Lung (tissue), 12 donors: ENCODE data around the gene PALD1. TPM values are rescaled to one million over a fixed set of nuclear protein-coding genes. Genes with fewer than 3 reads are reported as not detected.
A peak's percentile ranks its signal among the peaks of the same experiment; 100 is the strongest.

Source experiments
- ATAC-seq: fragments of 200-7000 bp; cut with Tn5 transposase; one replicate; pipeline ENCODE4 v1.9.1; 2020; ENCODE audit warnings: moderate number of reproducible peaks; ENCODE audit not compliant: insufficient read depth, low FRiP score
- DNase-seq, 3 donors: peaks; one replicate each; pipeline ENCODE4 v3.0.0-alpha.2; 2013 to 2017
- H3K27ac ChIP-seq, 2 donors: one replicate each; pipeline ENCODE4 v1.5.1; 2013; ENCODE audit warnings: mild to moderate bottlenecking in 2 of 2, moderate library complexity in 2 of 2, control low read depth in 1 of 2, inconsistent platforms in 1 of 2, low read depth in 1 of 2, low read length in 1 of 2
- H3K27me3 ChIP-seq, 3 donors: one replicate each; pipeline ENCODE4 v1.5.1; 2013; ENCODE audit warnings: low read length in 2 of 3; ENCODE audit not compliant: control insufficient read depth in 3 of 3, insufficient read depth in 3 of 3
- H3K36me3 ChIP-seq, 4 donors: one replicate each; pipeline ENCODE4 v1.5.1; 2013; ENCODE audit warnings: low read length in 4 of 4, mild to moderate bottlenecking in 1 of 4, moderate library complexity in 1 of 4; ENCODE audit not compliant: control insufficient read depth in 4 of 4, insufficient read depth in 4 of 4
- H3K4me1 ChIP-seq, 5 donors: one replicate each; pipeline ENCODE4 v1.5.1; 2013; ENCODE audit warnings: low read length in 5 of 5, mild to moderate bottlenecking in 2 of 5, moderate library complexity in 1 of 5; ENCODE audit not compliant: control insufficient read depth in 5 of 5, insufficient read depth in 5 of 5
- H3K4me3 ChIP-seq: one replicate; pipeline ENCODE4 v1.5.1; 2013; ENCODE audit warnings: mild to moderate bottlenecking, control low read depth, moderate library complexity
- H3K9ac ChIP-seq, 2 donors: one replicate each; pipeline ENCODE4 v1.5.1; 2013; ENCODE audit warnings: low read length in 2 of 2, control low read depth in 1 of 2; ENCODE audit not compliant: insufficient read depth in 1 of 2
- H3K9me3 ChIP-seq, 4 donors: one replicate each; pipeline ENCODE4 v1.5.1; 2013; ENCODE audit warnings: low read length in 3 of 4, mild to moderate bottlenecking in 1 of 4, moderate library complexity in 1 of 4; ENCODE audit not compliant: control insufficient read depth in 4 of 4, insufficient read depth in 3 of 4
- WGBS, 2 donors: extraction: QIAGEN DNeasy Blood & Tissue Kit; methylation state at CpG; one replicate each; pipeline ENCODE4 v1.1.7; 2013; 5-methylcytosine and 5-hydroxymethylcytosine counted together
- polyA plus RNA-seq, 2 donors: library from polyadenylated mRNA; stranded (reverse); fragments of 200-250 nt; gene quantifications; one replicate each; pipeline ENCODE4 v1.2.1, GENCODE V29; 2013
- total RNA-seq, 2 donors: library from RNA; depleted of rRNA in 1 of 2; stranded (reverse); fragments of >200 nt in 1 of 2; gene quantifications; one replicate each; pipeline ENCODE4 v1.2.1, GENCODE V29; 2014 to 2021
- TF ChIP-seq, protein P1 (sequence below): IDR thresholded peaks from 2 replicates; pipeline ENCODE4 v1.5.1; 2012; ENCODE audit warnings: mild to moderate bottlenecking; ENCODE audit errors: control extremely low read depth, extremely low read depth
- donor health status: control.
- donor health status: control.
- donor health status: Bipolar disorder and iron deficiency.
- donor health status: healthy.
- donor health status: DM: yes; HTN: yes; CAD: no.

Gene PALD1
- total and polyA plus RNA-seq, 4 donors = 10.5 to 19.7 (median 15.6) TPM

- no peak overlapping the region for H3K27ac ChIP-seq
- H3K4me3 ChIP-seq = no peak overlapping the region
- no peaks in the 10 kb centered on the region for H3K36me3 ChIP-seq
- H3K27me3 ChIP-seq = no peaks in the 10 kb centered on the region
- no peak overlapping the region for H3K9ac ChIP-seq
- no peak for ATAC-seq
- DNase-seq = no peak
- 30 to 62% methylated on average over 6 of the region's 6 CpGs for whole genome bisulfite sequencing, 2 donors
- no peaks in the 10 kb centered on the region for H3K9me3 ChIP-seq
- TF ChIP-seq, protein P1, sequence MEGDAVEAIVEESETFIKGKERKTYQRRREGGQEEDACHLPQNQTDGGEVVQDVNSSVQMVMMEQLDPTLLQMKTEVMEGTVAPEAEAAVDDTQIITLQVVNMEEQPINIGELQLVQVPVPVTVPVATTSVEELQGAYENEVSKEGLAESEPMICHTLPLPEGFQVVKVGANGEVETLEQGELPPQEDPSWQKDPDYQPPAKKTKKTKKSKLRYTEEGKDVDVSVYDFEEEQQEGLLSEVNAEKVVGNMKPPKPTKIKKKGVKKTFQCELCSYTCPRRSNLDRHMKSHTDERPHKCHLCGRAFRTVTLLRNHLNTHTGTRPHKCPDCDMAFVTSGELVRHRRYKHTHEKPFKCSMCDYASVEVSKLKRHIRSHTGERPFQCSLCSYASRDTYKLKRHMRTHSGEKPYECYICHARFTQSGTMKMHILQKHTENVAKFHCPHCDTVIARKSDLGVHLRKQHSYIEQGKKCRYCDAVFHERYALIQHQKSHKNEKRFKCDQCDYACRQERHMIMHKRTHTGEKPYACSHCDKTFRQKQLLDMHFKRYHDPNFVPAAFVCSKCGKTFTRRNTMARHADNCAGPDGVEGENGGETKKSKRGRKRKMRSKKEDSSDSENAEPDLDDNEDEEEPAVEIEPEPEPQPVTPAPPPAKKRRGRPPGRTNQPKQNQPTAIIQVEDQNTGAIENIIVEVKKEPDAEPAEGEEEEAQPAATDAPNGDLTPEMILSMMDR = no peak
- peaks cover 0 to 71% (median 36%) of the 10 kb centered on the region in 5 donors for H3K4me1 ChIP-seq
Measured at GRCh38 chr10:70588255-70588654, 109.7 kb downstream of the PALD1 start.

DNA sequence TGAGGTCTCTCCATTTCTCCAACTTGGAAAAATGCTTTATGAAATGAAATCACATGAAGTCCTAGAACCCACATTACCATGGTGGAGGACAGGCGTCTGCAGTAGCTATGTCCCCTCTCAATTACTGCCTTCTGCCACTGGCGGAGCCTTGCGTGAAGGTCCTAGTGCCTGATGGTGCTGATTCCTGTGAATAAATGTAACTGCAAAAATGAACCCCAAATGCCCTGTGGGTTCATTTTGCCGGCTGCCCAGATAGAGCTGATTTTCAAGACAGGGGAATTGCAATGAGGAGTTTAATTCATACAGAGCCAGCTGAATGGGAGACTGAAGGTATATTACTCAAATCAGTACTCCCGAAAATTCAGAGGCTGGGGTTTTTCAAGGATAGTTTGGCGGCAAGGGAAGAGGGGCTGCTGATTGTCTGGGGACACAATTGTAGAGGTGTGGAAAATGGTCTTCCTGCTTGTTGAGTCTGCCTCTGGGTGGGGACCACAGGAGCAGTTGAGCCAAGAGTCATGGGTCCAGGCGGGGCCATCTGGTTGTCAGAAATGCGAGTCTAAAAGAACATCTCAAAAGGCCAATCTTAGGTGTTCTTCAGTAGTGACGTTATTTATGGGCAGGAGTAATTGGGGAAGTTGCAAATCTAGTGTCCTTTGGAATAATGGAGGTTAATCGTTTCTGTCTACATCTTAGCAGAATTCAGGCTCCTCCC, 110.4 kb downstream of the PALD1 start:
- Histone ChIP-seq H3K9ac (peak overlapping the region in 1 of 2 donors; percentile 44), H3K4me1 (peaks cover 0 to 64% (median 29%) of the 10 kb centered on the region in 5 donors), H3K4me3 (no peak overlapping the region), H3K36me3 (no peaks in the 10 kb centered on the region), H3K27me3 (no peaks in the 10 kb centered on the region), H3K9me3 (no peaks in the 10 kb centered on the region), H3K27ac (peak overlapping the region; percentile 13 to 47)
- ATAC-seq = no peak
- TF ChIP-seq, protein P1 = no peak
- DNase-seq = no peak
- WGBS, 2 donors = 77 to 84% methylated on average over 10 of the region's 10 CpGs

DNA sequence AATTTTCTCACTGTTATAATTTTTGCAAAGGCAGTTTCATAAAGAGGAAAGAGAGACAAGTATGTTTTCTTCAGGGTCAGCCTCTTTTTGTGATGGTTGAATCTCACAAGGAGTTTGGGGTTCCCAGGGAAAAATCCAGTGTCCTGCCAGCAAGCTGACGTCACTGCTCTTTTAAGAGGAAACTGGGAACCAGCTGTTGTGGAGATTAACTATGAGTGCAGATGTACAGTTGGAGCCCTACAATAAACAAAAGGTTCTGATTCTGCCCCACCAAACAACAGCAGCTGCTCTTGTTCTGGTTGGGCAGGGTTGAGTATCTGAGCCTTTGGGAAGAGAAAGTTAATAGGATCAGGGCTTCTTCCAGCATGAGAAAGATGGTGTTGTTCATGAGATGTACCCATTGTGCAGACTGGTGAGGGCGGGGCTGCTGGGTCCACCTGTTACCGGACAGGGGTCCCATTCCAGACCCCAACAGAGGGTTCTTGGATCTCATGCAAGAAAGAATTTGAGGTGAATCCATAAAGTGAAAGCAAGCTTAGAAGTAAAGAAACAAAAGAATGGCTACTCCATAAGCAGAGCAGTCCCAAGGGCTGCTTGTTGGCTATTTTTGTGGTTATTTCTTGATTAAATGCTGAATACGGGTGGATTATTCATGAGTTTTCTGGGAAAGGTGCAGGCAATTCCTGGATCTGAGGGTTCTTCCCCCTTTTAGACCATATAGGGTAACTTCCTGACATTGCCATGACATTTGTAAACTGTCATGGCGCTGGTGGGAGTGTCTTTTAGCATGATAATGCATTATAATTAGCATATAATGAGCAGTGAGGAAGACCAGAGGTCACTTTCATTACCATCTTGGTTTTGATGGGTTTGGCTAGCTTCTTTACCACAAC, 111.4 kb downstream of the PALD1 start:
- Histone ChIP-seq H3K4me3 (no peak overlapping the region), H3K36me3 (no peaks in the 10 kb centered on the region), H3K9ac (peak overlapping the region in 1 of 2 donors; percentile 4), H3K9me3 (no peaks in the 10 kb centered on the region), H3K27me3 (no peaks in the 10 kb centered on the region), H3K4me1 (peaks cover 0 to 54% (median 21%) of the 10 kb centered on the region in 5 donors), H3K27ac (peak overlapping the region in 1 of 2 donors; percentile 58)
- 76 to 82% methylated on average over 5 of the region's 5 CpGs for whole genome bisulfite sequencing, 2 donors
- TF ChIP-seq, protein P1 = no peak
- DNase-seq (peak; percentile 90 to 98 (median 98)), ATAC-seq (no peak)
